ENCODE measurements around the gene HPN.
"Not testable (repeated sequence)": the region's sequence is repeated elsewhere in the genome, so short reads cannot be mapped to it uniquely, and the experiment has no call there.

The HPN gene

DNA sequence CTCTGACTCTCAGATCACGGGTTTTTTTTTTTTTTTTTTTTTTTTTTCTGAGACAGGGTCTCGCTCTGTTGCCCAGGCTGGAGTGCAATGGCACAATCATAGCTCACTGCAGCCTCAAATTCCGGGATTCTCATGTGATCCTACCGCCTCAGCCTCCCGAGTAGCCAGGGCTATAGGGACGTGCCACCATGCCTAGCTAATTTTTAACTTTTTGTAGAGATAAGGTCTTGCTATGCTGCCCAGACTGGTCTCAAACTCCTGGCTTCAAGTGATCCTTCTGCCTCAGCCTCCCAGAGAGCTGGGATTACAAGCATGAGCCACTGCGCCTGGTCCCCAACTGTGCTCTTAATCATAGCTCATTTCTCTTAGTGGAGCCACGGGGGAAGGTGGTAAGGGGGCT is 46.0 kb upstream of the HPN start:
- Histone ChIP-seq H3K9me2 (replicated peaks; ENCODE audit: control insufficient read depth, low read length) (no peaks in the 10 kb centered on the region), H3K27me3 (ENCODE audit: control insufficient read depth, low read length) (peaks cover 16% of the 10 kb centered on the region), H3K36me3 (ENCODE audit: control insufficient read depth, low read length) (peaks cover under 1% of the 10 kb centered on the region), H3K4me1 (ENCODE audit: control insufficient read depth, low read length) (peaks cover 32% of the 10 kb centered on the region), H3K4me2 (ENCODE audit: low read length) (no peak overlapping the region), H3K27ac (ENCODE audit: low read depth, low read length) (no peak overlapping the region), H3K4me3 (ENCODE audit: low read length) (no peak overlapping the region), H3K79me2 (ENCODE audit: control insufficient read depth, low read length) (peaks cover 10% of the 10 kb centered on the region), H4K20me1 (ENCODE audit: control insufficient read depth, insufficient read depth, low read depth, low read length) (no peaks in the 10 kb centered on the region), H3K9me3 (ENCODE audit: control insufficient read depth, insufficient read depth, low read length) (no peaks in the 10 kb centered on the region), H3F3A (ENCODE audit: control insufficient read depth, insufficient read depth) (peaks cover 10% of the 10 kb centered on the region; the same call in 1 of the 2 replicates)
- TF ChIP-seq EZH2phosphoT487 (IDR thresholded peaks at IDR 0.05; ENCODE audit: borderline replicate concordance, low read length) (no peak), CTCF (IDR thresholded peaks at IDR 0.05; ENCODE audit: low read depth, low read length, poor library complexity, severe bottlenecking) (no peak)

GRCh38 chr19:34997071-34997617 is 44.4 kb upstream of the HPN start:
- TF ChIP-seq EZH2phosphoT487 (IDR thresholded peaks at IDR 0.05; ENCODE audit: borderline replicate concordance, low read length): no peak
- TF ChIP-seq CTCF (IDR thresholded peaks at IDR 0.05; ENCODE audit: low read depth, low read length, poor library complexity, severe bottlenecking): no peak
- Histone ChIP-seq H3K27ac (ENCODE audit: low read depth, low read length) (peak overlapping the region; percentile 30; the same call in 1 of the 2 replicates), H3K9me3 (ENCODE audit: control insufficient read depth, insufficient read depth, low read length) (no peaks in the 10 kb centered on the region), H3K79me2 (ENCODE audit: control insufficient read depth, low read length) (peaks cover 26% of the 10 kb centered on the region), H3K4me3 (ENCODE audit: low read length) (peak overlapping the region; percentile 38), H3K4me2 (ENCODE audit: low read length) (peak overlapping the region; percentile 55), H3K9me2 (replicated peaks; ENCODE audit: control insufficient read depth, low read length) (no peaks in the 10 kb centered on the region), H3K27me3 (ENCODE audit: control insufficient read depth, low read length) (no peaks in the 10 kb centered on the region), H3K4me1 (ENCODE audit: control insufficient read depth, low read length) (peaks cover 43% of the 10 kb centered on the region), H4K20me1 (ENCODE audit: control insufficient read depth, insufficient read depth, low read depth, low read length) (peaks cover 3% of the 10 kb centered on the region; the same call in 1 of the 2 replicates), H3K36me3 (ENCODE audit: control insufficient read depth, low read length) (peaks cover 16% of the 10 kb centered on the region), H3F3A (ENCODE audit: control insufficient read depth, insufficient read depth) (peaks cover 18% of the 10 kb centered on the region)

GRCh38 chr19:34998224-34998623 is 43.3 kb upstream of the HPN start:
- not testable (repeated sequence) for H3K9me3 ChIP-seq (ENCODE audit: control insufficient read depth, insufficient read depth, low read length); H3K27me3 ChIP-seq (ENCODE audit: control insufficient read depth, low read length); H3K9me2 ChIP-seq (replicated peaks; ENCODE audit: control insufficient read depth, low read length); H3K4me3 ChIP-seq (ENCODE audit: low read length); H3K27ac ChIP-seq (ENCODE audit: low read depth, low read length)
- Histone ChIP-seq H3K36me3 (ENCODE audit: control insufficient read depth, low read length) (peaks cover 26% of the 10 kb centered on the region), H3K79me2 (ENCODE audit: control insufficient read depth, low read length) (peaks cover 37% of the 10 kb centered on the region), H4K20me1 (ENCODE audit: control insufficient read depth, insufficient read depth, low read depth, low read length) (peaks cover 10% of the 10 kb centered on the region; the same call in 1 of the 2 replicates), H3K4me2 (ENCODE audit: low read length) (peak overlapping the region; percentile 55), H3K4me1 (ENCODE audit: control insufficient read depth, low read length) (peaks cover 54% of the 10 kb centered on the region), H3F3A (ENCODE audit: control insufficient read depth, insufficient read depth) (peaks cover 19% of the 10 kb centered on the region)

GRCh38 chr19:34998777-34999497 is 42.6 kb upstream of the HPN start:
- peaks cover 32% of the 10 kb centered on the region for H3K36me3 ChIP-seq (ENCODE audit: control insufficient read depth, low read length)
- peaks cover 44% of the 10 kb centered on the region for H3K79me2 ChIP-seq (ENCODE audit: control insufficient read depth, low read length)
- peaks cover 61% of the 10 kb centered on the region for H3K4me1 ChIP-seq (ENCODE audit: control insufficient read depth, low read length)
- H3F3A ChIP-seq (ENCODE audit: control insufficient read depth, insufficient read depth): peaks cover 19% of the 10 kb centered on the region
- H3K4me3 ChIP-seq (ENCODE audit: low read length): peak overlapping the region; percentile 96
- H4K20me1 ChIP-seq (ENCODE audit: control insufficient read depth, insufficient read depth, low read depth, low read length): peaks cover 17% of the 10 kb centered on the region
- no peaks in the 10 kb centered on the region for H3K9me3 ChIP-seq (ENCODE audit: control insufficient read depth, insufficient read depth, low read length)
- TF ChIP-seq CTCF (IDR thresholded peaks at IDR 0.05; ENCODE audit: low read depth, low read length, poor library complexity, severe bottlenecking) (no peak), EZH2phosphoT487 (IDR thresholded peaks at IDR 0.05; ENCODE audit: borderline replicate concordance, low read length) (no peak)
- H3K27ac ChIP-seq (ENCODE audit: low read depth, low read length): no peak overlapping the region
- no peaks in the 10 kb centered on the region for H3K9me2 ChIP-seq (replicated peaks; ENCODE audit: control insufficient read depth, low read length)
- peak overlapping the region; percentile 92 for H3K4me2 ChIP-seq (ENCODE audit: low read length)
- H3K27me3 ChIP-seq (ENCODE audit: control insufficient read depth, low read length): no peaks in the 10 kb centered on the region

Measured in DOHH2 (cell line).